Measurements from ENCODE around the gene C1orf52. TPM values are rescaled to one million over a fixed set of nuclear protein-coding genes. Genes with fewer than 3 reads are reported as not detected.

C1orf52 gene
- total RNA-seq, 4 donors from 2014 or later: 12.7 to 27.2 (median 21.0) TPM

DNA sequence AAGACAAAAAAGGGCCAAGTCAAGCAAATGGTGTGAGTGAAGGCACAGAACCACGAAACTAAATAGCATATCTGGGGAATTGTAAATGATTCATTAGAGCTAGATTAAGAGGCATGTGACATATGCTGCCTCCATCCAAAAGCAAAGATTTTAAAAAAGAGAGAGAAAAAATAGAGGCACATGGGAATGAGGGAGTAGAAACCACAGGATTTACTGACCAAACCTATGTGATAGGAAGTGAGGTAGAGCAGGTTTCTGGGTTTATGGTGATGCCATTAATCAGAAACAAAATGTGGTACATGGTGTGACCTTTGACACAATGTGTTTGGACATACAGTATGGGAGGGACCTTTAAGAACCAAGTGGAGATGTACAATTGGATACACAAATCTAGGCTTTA lies 13.6 kb downstream of the C1orf52 start:
- Histone ChIP-seq H3K4me3 (no peak overlapping the region), H3K4me1 (peaks cover 10 to 34% (median 17%) of the 10 kb centered on the region in 3 donors), H3K27me3 (no peaks in the 10 kb centered on the region), H3K36me3 (peaks cover 0 to 5% of the 10 kb centered on the region in 2 donors), H3K27ac (no peak overlapping the region), H3K9me3 (no peaks in the 10 kb centered on the region)
- no peak for ATAC-seq
- 67% methylated on average over 1 of the region's 1 CpG; no CpG with 5 or more reads in 1 of the 2 donors for WGBS, 2 donors (ENCODE audit: low coverage in 1 of 2)
- TF ChIP-seq EP300 (IDR thresholded peaks at IDR 0.05) (no peak), POLR2A (IDR thresholded peaks at IDR 0.05) (no peak), POLR2AphosphoS5 (IDR thresholded peaks at IDR 0.05) (no peak), CTCF (IDR thresholded peaks at IDR 0.05) (no peak)

- Histone ChIP-seq H3K36me3 (peaks cover 0 to under 1% of the 10 kb centered on the region in 2 donors), H3K4me1 (peaks cover 10 to 38% (median 19%) of the 10 kb centered on the region in 3 donors), H3K27me3 (no peaks in the 10 kb centered on the region), H3K4me3 (no peak overlapping the region), H3K9me3 (no peaks in the 10 kb centered on the region), H3K27ac (no peak overlapping the region)
- WGBS, 2 donors (ENCODE audit: low coverage in 1 of 2): 15 to 100% methylated on average over 1 of the region's 1 CpG
- TF ChIP-seq POLR2AphosphoS5 (IDR thresholded peaks at IDR 0.05) (no peak), EP300 (IDR thresholded peaks at IDR 0.05) (no peak), POLR2A (IDR thresholded peaks at IDR 0.05) (no peak), CTCF (IDR thresholded peaks at IDR 0.05) (no peak)
- no peak for ATAC-seq
These were observed 14.0 kb downstream of the C1orf52 start for GRCh38 chr1:85245456-85245855.

GRCh38 chr1:85244271-85245061 lies 15.0 kb downstream of the C1orf52 start:
- TF ChIP-seq EP300 (IDR thresholded peaks at IDR 0.05) (no peak), CTCF (IDR thresholded peaks at IDR 0.05) (no peak), POLR2AphosphoS5 (IDR thresholded peaks at IDR 0.05) (no peak), POLR2A (IDR thresholded peaks at IDR 0.05) (no peak)
- no peaks in the 10 kb centered on the region for H3K27me3 ChIP-seq
- peaks cover 15 to 45% (median 23%) of the 10 kb centered on the region in 3 donors for H3K4me1 ChIP-seq
- H3K27ac ChIP-seq: peak overlapping the region; percentile 29 to 63 (median 40)
- no peak for ATAC-seq
- no peaks in the 10 kb centered on the region for H3K9me3 ChIP-seq
- no peaks in the 10 kb centered on the region for H3K36me3 ChIP-seq
- H3K4me3 ChIP-seq: no peak overlapping the region
- WGBS, 2 donors (ENCODE audit: low coverage in 1 of 2): 17 to 34% methylated on average over 3 to 4 of the region's 4 CpGs

DNA sequence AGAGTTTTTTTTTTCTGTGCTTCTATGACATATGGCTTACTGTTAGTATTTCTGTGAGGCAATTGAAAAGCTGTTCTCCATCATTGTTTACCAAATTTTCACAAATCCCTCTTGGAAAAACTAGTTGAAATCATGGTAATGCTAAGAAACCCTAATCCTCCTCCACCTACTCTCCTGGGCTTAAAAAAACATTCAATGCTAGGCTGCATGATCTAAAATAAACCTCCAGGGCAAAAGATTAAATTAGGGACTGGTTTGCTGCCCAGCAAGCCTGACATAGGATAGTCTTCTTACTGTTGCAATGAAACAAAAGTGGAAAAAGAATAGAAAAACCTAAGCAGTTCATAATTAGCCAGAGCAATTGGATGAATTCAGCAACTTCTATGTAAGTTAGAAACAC lies 16.1 kb downstream of the C1orf52 start:
- Histone ChIP-seq H3K27me3 (no peaks in the 10 kb centered on the region), H3K9me3 (no peaks in the 10 kb centered on the region), H3K36me3 (no peaks in the 10 kb centered on the region), H3K4me1 (peaks cover 15 to 45% (median 23%) of the 10 kb centered on the region in 3 donors), H3K4me3 (no peak overlapping the region), H3K27ac (peak overlapping the region in 2 of 4 donors; percentile 29 to 31)
- ATAC-seq: no peak
- no peak for TF ChIP-seq POLR2AphosphoS5 (IDR thresholded peaks at IDR 0.05)
- peak in 2 of 4 experiments; percentile 14 to 16 for TF ChIP-seq CTCF (IDR thresholded peaks at IDR 0.05)
- no peak for TF ChIP-seq EP300 (IDR thresholded peaks at IDR 0.05)
- no peak for TF ChIP-seq POLR2A (IDR thresholded peaks at IDR 0.05)

GRCh38 chr1:85240643-85241042 lies 18.8 kb downstream of the C1orf52 start:
- no peaks in the 10 kb centered on the region for H3K36me3 ChIP-seq
- no peak for ATAC-seq
- TF ChIP-seq EP300 (IDR thresholded peaks at IDR 0.05) (no peak), POLR2AphosphoS5 (IDR thresholded peaks at IDR 0.05) (no peak), POLR2A (IDR thresholded peaks at IDR 0.05) (no peak), CTCF (IDR thresholded peaks at IDR 0.05) (no peak)
- no peaks in the 10 kb centered on the region for H3K9me3 ChIP-seq
- peaks cover 15 to 43% (median 23%) of the 10 kb centered on the region in 3 donors for H3K4me1 ChIP-seq
- 0% methylated on average over 1 of the region's 1 CpG for WGBS, 2 donors (ENCODE audit: low coverage in 1 of 2)
- no peak overlapping the region for H3K4me3 ChIP-seq
- H3K27ac ChIP-seq: peak overlapping the region; percentile 32 to 71 (median 50)
- H3K27me3 ChIP-seq: no peaks in the 10 kb centered on the region
